Spleen (tissue), 11 donors: ENCODE measurements around the gene DENND1A. TPM values are rescaled to one million over a fixed set of nuclear protein-coding genes. Genes with fewer than 3 reads are reported as not detected.

Experiments
- DNase-seq: peaks from one replicate; pipeline ENCODE4 v3.0.0-alpha.2; 2020
- H3K27ac ChIP-seq, 8 donors: fragments of 200-600 bp; sonication (generic) in 7 of 8; 1 replicate in 4 of 8; 2 replicates in 4 of 8; pipeline versions ENCODE4 v1.5.0 to v1.8.0; 2016 to 2021; ENCODE audit warnings: inconsistent platforms in 4 of 8, mild to moderate bottlenecking in 4 of 8, moderate library complexity in 1 of 8
- H3K27me3 ChIP-seq, 7 donors: fragments of 200-600 bp; sonication (generic) in 6 of 7; replicated peaks in 1 of 7; 1 replicate in 4 of 7; 2 replicates in 3 of 7; pipeline versions ENCODE4 v1.5.0 to v1.8.0; 2016 to 2021; ENCODE audit warnings: inconsistent platforms in 3 of 7, mild to moderate bottlenecking in 1 of 7
- H3K36me3 ChIP-seq, 6 donors: fragments of 200-600 bp; sonication (generic) in 5 of 6; 1 replicate in 4 of 6; 2 replicates in 2 of 6; pipeline versions ENCODE4 v1.5.0 to v1.8.0; 2016 to 2021; ENCODE audit warnings: inconsistent platforms in 2 of 6
- H3K4me1 ChIP-seq, 6 donors: fragments of 200-600 bp; sonication (generic) in 5 of 6; 1 replicate in 3 of 6; 2 replicates in 3 of 6; pipeline versions ENCODE4 v1.5.0 to v1.8.0; 2016 to 2021; ENCODE audit warnings: inconsistent platforms in 3 of 6
- H3K4me3 ChIP-seq, 8 donors: fragments of 200-600 bp; sonication (generic) in 7 of 8; 1 replicate in 4 of 8; 2 replicates in 4 of 8; pipeline versions ENCODE4 v1.5.0 to v1.8.0; 2016 to 2021; ENCODE audit warnings: inconsistent platforms in 4 of 8, mild to moderate bottlenecking in 4 of 8, moderate library complexity in 2 of 8
- H3K9me3 ChIP-seq, 8 donors: fragments of 200-600 bp; sonication (generic) in 7 of 8; 1 replicate in 4 of 8; 2 replicates in 4 of 8; pipeline versions ENCODE4 v1.5.0 to v1.8.0; 2016 to 2021; ENCODE audit warnings: inconsistent platforms in 4 of 8
- POLR2A ChIP-seq, 3 donors: fragments of 450-650 bp; IDR thresholded peaks; one replicate each; pipeline ENCODE4 v1.5.1; 2017; ENCODE audit warnings: antibody characterized with exemption in 3 of 3, mild to moderate bottlenecking in 1 of 3
- POLR2AphosphoS5 ChIP-seq, 3 donors: sonication (generic); formaldehyde crosslinking; IDR thresholded peaks; one replicate each; pipeline ENCODE4 v1.5.1; 2017; ENCODE audit warnings: antibody characterized with exemption in 3 of 3
- WGBS, 5 donors: extraction: QIAGEN DNeasy Blood & Tissue Kit in 3 of 5; methylation state at CpG; one replicate each; pipeline versions ENCODE4 v1.1.5 to v1.1.7; 2013 to 2018; 5-methylcytosine and 5-hydroxymethylcytosine counted together
- intact Hi-C: fragments of 100-400 bp; cut with DNase I; formaldehyde crosslinking; loops from one replicate; pipeline ENCODE4 v1.15.0; 2023; ENCODE audit warnings: low total_unique reads
- polyA plus RNA-seq, 3 donors: library from polyadenylated mRNA; stranded (reverse); fragments of 200-250 nt; gene quantifications; one replicate each; pipeline ENCODE4 v1.2.1, GENCODE V29; 2013
- total RNA-seq, 7 donors: library from RNA; depleted of rRNA in 3 of 7; stranded (reverse); fragments of >200 nt in 3 of 7; fragmentation: NEBNext Ultra II Directional in 4 of 7; extraction: Animal tissue kit (Norgen Biotek cat#: 25700) in 4 of 7; gene quantifications; one replicate each; pipeline versions ENCODE4 v1.1.0 to v1.2.1, GENCODE V29; 2016 to 2021
- TF ChIP-seq, protein P1 (sequence below), 11 experiments: fragments of 200-600 bp in 7 of 11; fragments of 450-650 bp in 4 of 11; sonication (generic) in 4 of 11; IDR thresholded peaks in 8 of 11; conservative IDR thresholded peaks in 3 of 11; 1 replicate in 7 of 11; 2 replicates in 4 of 11; pipeline versions ENCODE4 v1.4.0 to v1.8.0; 2016 to 2021; ENCODE audit warnings: antibody characterized with exemption in 11 of 11, inconsistent platforms in 4 of 11, mild to moderate bottlenecking in 1 of 11
- donor health status: healthy with polysubstance abuse.
- donor health status: DM: no; HTN: no; CAD: no; lungs with moderate emphysema.
- donor health status: DM: no; HTN: no; CAD: no.
- donor health status: Bipolar disorder and iron deficiency.
- donor health status: healthy.
- donor health status: DM: no; HTN: no; CAD: no.
- donor health status: DM: yes; HTN: yes; CAD: no.

The DENND1A gene
- total and polyA plus RNA-seq, 10 donors = 5.4 to 59.3 (median 48.8) TPM

- no peak overlapping the region for H3K27ac ChIP-seq
- H3K36me3 ChIP-seq = peaks cover 0 to 52% (median 1%) of the 10 kb centered on the region in 6 donors
- TF ChIP-seq POLR2A (IDR thresholded peaks at IDR 0.05) (no peak), POLR2AphosphoS5 (IDR thresholded peaks at IDR 0.05) (no peak)
- TF ChIP-seq, protein P1, sequence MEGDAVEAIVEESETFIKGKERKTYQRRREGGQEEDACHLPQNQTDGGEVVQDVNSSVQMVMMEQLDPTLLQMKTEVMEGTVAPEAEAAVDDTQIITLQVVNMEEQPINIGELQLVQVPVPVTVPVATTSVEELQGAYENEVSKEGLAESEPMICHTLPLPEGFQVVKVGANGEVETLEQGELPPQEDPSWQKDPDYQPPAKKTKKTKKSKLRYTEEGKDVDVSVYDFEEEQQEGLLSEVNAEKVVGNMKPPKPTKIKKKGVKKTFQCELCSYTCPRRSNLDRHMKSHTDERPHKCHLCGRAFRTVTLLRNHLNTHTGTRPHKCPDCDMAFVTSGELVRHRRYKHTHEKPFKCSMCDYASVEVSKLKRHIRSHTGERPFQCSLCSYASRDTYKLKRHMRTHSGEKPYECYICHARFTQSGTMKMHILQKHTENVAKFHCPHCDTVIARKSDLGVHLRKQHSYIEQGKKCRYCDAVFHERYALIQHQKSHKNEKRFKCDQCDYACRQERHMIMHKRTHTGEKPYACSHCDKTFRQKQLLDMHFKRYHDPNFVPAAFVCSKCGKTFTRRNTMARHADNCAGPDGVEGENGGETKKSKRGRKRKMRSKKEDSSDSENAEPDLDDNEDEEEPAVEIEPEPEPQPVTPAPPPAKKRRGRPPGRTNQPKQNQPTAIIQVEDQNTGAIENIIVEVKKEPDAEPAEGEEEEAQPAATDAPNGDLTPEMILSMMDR (IDR thresholded peaks at IDR 0.05 in 8 of 11, conservative IDR thresholded peaks at IDR 0.05 in 3 of 11) = no peak
- H3K9me3 ChIP-seq = no peaks in the 10 kb centered on the region
- no peaks in the 10 kb centered on the region for H3K27me3 ChIP-seq
- no peaks in the 10 kb centered on the region for H3K4me1 ChIP-seq
- intact Hi-C loops = no loop called here
- no peak overlapping the region for H3K4me3 ChIP-seq
- no peak for DNase-seq
- 90 to 98% (median 94%) methylated on average over 2 of the region's 2 CpGs for WGBS, 5 donors
Measured at GRCh38 chr9:123460091-123460490, 469.8 kb downstream of the DENND1A start.

GRCh38 chr9:123457583-123457982 lies 472.3 kb downstream of the DENND1A start:
- Histone ChIP-seq H3K36me3 (peaks cover 0 to 73% (median 13%) of the 10 kb centered on the region in 6 donors), H3K4me3 (no peak overlapping the region), H3K27me3 (no peaks in the 10 kb centered on the region), H3K9me3 (no peaks in the 10 kb centered on the region), H3K27ac (no peak overlapping the region), H3K4me1 (no peaks in the 10 kb centered on the region)
- peak; percentile 38 for DNase-seq
- intact Hi-C loops = no loop called here
- TF ChIP-seq POLR2A (IDR thresholded peaks at IDR 0.05) = no peak
- 84 to 95% (median 94%) methylated on average over 7 to 9 of the region's 9 CpGs for WGBS, 5 donors

DNA sequence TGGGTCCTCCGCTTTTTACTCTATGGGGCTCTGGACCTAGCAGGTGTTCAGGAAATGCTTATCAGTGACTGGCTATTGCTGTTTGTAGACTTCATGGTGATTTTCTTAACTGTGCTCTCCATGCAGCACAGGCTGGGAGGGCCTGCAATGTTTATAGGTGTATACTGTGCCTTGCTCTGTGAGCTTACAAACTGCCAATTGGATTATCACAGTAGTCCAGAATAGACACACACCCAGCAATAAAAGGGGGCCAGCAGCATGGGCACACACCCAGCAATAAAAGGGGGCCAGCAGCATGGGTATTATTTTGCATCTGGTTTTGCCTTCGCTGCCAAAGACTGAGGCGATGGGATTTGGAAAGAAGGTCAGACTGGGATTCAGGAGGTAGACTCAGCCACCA lies 473.9 kb downstream of the DENND1A start:
- TF ChIP-seq, protein P1 (IDR thresholded peaks at IDR 0.05 in 8 of 11, conservative IDR thresholded peaks at IDR 0.05 in 3 of 11) = no peak
- TF ChIP-seq POLR2AphosphoS5 (IDR thresholded peaks at IDR 0.05) (no peak), POLR2A (IDR thresholded peaks at IDR 0.05) (no peak)
- WGBS, 5 donors = 94 to 99% (median 97%) methylated on average over 3 of the region's 3 CpGs
- intact Hi-C loops = no loop called here

GRCh38 chr9:123455187-123455586 lies 474.7 kb downstream of the DENND1A start:
- no peaks in the 10 kb centered on the region for H3K9me3 ChIP-seq
- intact Hi-C loops = no loop called here
- no peaks in the 10 kb centered on the region for H3K4me1 ChIP-seq
- DNase-seq = peak; percentile 51
- no peaks in the 10 kb centered on the region for H3K27me3 ChIP-seq
- peaks cover 0 to 80% (median 27%) of the 10 kb centered on the region in 6 donors for H3K36me3 ChIP-seq
- TF ChIP-seq POLR2A (IDR thresholded peaks at IDR 0.05) (no peak), POLR2AphosphoS5 (IDR thresholded peaks at IDR 0.05) (no peak)
- TF ChIP-seq, protein P1 (IDR thresholded peaks at IDR 0.05 in 8 of 11, conservative IDR thresholded peaks at IDR 0.05 in 3 of 11) = no peak
- H3K27ac ChIP-seq = no peak overlapping the region
- H3K4me3 ChIP-seq = no peak overlapping the region
- 92 to 98% (median 97%) methylated on average over 10 to 13 of the region's 13 CpGs for WGBS, 5 donors

More for the DNA sequence above, 473.9 kb downstream of the DENND1A start:
- Histone ChIP-seq H3K27me3 (no peaks in the 10 kb centered on the region), H3K27ac (no peak overlapping the region), H3K9me3 (no peaks in the 10 kb centered on the region), H3K4me3 (no peak overlapping the region), H3K4me1 (no peaks in the 10 kb centered on the region), H3K36me3 (peaks cover 0 to 73% (median 23%) of the 10 kb centered on the region in 6 donors)
- DNase-seq = peak; percentile 1

GRCh38 chr9:123454361-123454760 lies 475.6 kb downstream of the DENND1A start:
- Histone ChIP-seq H3K36me3 (peaks cover 0 to 89% (median 27%) of the 10 kb centered on the region in 6 donors), H3K27ac (no peak overlapping the region), H3K4me1 (no peaks in the 10 kb centered on the region), H3K9me3 (no peaks in the 10 kb centered on the region), H3K4me3 (no peak overlapping the region), H3K27me3 (no peaks in the 10 kb centered on the region)
- 71 to 95% (median 93%) methylated on average over 3 of the region's 3 CpGs for WGBS, 5 donors
- peak; percentile 16 for DNase-seq
- intact Hi-C loops = no loop called here
- TF ChIP-seq POLR2AphosphoS5 (IDR thresholded peaks at IDR 0.05) (no peak), POLR2A (IDR thresholded peaks at IDR 0.05) (no peak)
- TF ChIP-seq, protein P1 (IDR thresholded peaks at IDR 0.05 in 8 of 11, conservative IDR thresholded peaks at IDR 0.05 in 3 of 11) = no peak
